Measurements from ENCODE around the gene ELANE.
"Not testable (repeated sequence)": the region's sequence is repeated elsewhere in the genome, so short reads cannot be mapped to it uniquely, and the experiment has no call there.

Gene ELANE

GRCh38 chr19:843180-843835 is 8.8 kb upstream of the ELANE start:
- DNase-seq: no peak

GRCh38 chr19:843836-844545 is 8.1 kb upstream of the ELANE start:
- no peak for DNase-seq

GRCh38 chr19:844546-844971 is 7.5 kb upstream of the ELANE start:
- DNase-seq: no peak

GRCh38 chr19:845707-846521 is 6.2 kb upstream of the ELANE start:
- no peak for DNase-seq

GRCh38 chr19:848386-848921 is 3.6 kb upstream of the ELANE start:
- no peak for DNase-seq

- not testable (repeated sequence) for DNase-seq
These were observed 2.9 kb upstream of the ELANE start for GRCh38 chr19:849195-849594.

GRCh38 chr19:850221-850978 is 1.7 kb upstream of the ELANE start:
- no peak for DNase-seq

- no peak for DNase-seq
These were observed 1.1 kb upstream of the ELANE start for GRCh38 chr19:850979-851335.

GRCh38 chr19:853014-853585 is 997 bp downstream of the ELANE start:
- DNase-seq: no peak

- DNase-seq: not testable (repeated sequence)
These were observed 1.6 kb downstream of the ELANE start for GRCh38 chr19:853614-854220.

GRCh38 chr19:854549-854948 is 2.4 kb downstream of the ELANE start:
- no peak for DNase-seq

- no peak for DNase-seq
These were observed 3.0 kb downstream of the ELANE start for GRCh38 chr19:855142-855541.

GRCh38 chr19:855566-856120 is 3.5 kb downstream of the ELANE start:
- no peak for DNase-seq

- DNase-seq: no peak
These were observed 6.2 kb downstream of the ELANE start for GRCh38 chr19:858284-858683.

- DNase-seq: no peak
These were observed 7.1 kb downstream of the ELANE start, which contains the start of gene CFD for GRCh38 chr19:858868-859843. Gene CFD (plus strand): TSS chr19:859664. CDS start chr19:859690, 26 bp downstream.

- DNase-seq: no peak
These were observed 9.1 kb downstream of the ELANE start for GRCh38 chr19:861141-861755.

GRCh38 chr19:861756-862580 is 9.9 kb downstream of the ELANE start:
- no peak for DNase-seq

- DNase-seq: no peak
These were observed 10.6 kb downstream of the ELANE start for GRCh38 chr19:862581-863314.

Measured in kidney glomerular epithelial cell (primary cell).